Cardiac fibroblast (primary cell): ENCODE measurements around the gene LYPD6B.
A peak's percentile ranks its signal among the peaks of the same experiment; 100 is the strongest.

ENCODE experiments used
- DNase-seq, 2 donors: peaks; one replicate each; pipeline versions ENCODE4 v3.0.0 to v3.0.0-alpha.2; 2010; ENCODE audit warnings: low read depth in 2 of 2
- H3K4me3 ChIP-seq, 2 donors: replicated peaks in 1 of 2; 1 replicate in 1 of 2; 2 replicates in 1 of 2; pipeline ENCODE4 v1.5.1; 2011; ENCODE audit warnings: low read depth in 2 of 2, low read length in 2 of 2, mild to moderate bottlenecking in 2 of 2, moderate library complexity in 1 of 2
- TF ChIP-seq, protein P1 (sequence below): IDR thresholded peaks from one replicate; pipeline ENCODE4 v1.5.1; 2011; ENCODE audit warnings: low read depth, mild to moderate bottlenecking, low read length, inconsistent platforms

LYPD6B gene

DNA sequence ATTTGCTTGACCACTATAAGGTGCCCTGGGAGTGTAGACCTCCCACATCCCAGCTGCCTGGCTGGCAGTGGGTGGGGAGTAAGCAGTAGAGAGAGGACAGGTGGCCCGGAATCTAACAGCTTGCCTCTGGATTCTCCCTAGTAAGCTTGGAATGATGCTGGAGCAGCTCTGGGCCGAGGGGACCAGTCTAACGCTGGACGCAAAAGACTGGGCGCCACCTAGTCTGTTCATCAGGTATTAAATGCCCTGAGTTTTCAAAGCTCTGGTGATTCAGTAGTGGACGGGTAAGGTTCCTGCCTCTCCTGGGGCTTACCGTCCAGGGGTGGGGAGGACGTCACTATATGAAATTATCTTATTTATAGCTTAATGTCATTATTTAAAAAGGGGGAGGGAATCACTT lies 648 bp upstream of the LYPD6B start:
- TF ChIP-seq, protein P1, sequence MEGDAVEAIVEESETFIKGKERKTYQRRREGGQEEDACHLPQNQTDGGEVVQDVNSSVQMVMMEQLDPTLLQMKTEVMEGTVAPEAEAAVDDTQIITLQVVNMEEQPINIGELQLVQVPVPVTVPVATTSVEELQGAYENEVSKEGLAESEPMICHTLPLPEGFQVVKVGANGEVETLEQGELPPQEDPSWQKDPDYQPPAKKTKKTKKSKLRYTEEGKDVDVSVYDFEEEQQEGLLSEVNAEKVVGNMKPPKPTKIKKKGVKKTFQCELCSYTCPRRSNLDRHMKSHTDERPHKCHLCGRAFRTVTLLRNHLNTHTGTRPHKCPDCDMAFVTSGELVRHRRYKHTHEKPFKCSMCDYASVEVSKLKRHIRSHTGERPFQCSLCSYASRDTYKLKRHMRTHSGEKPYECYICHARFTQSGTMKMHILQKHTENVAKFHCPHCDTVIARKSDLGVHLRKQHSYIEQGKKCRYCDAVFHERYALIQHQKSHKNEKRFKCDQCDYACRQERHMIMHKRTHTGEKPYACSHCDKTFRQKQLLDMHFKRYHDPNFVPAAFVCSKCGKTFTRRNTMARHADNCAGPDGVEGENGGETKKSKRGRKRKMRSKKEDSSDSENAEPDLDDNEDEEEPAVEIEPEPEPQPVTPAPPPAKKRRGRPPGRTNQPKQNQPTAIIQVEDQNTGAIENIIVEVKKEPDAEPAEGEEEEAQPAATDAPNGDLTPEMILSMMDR = no peak
- no peak for DNase-seq
- no peak overlapping the region for H3K4me3 ChIP-seq

DNA sequence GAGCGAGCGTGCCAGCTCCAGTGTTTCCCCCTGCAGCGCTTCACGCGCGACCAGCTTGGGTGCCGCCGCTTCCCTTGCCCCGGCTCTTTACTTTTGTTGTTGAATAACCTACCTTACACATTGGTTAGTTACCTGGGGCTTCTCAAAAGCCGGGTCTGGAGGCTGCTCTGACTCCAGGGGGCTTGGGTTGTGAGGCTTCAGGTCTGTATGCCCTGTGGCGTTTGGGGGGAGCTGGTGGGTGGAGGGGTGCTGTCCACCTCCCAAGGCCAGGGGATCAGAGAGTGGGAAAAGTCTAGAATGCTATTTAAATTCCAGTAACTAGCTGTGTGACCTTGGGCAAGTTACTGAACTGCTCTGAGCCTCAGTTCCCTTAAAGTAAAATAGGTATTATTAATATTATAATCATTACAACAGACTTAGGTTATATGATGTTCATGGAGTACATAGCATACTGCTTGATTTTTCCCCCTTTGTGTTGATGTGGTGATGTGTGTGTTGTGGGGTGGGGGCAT lies 770 bp downstream of the LYPD6B start:
- DNase-seq = no peak
- TF ChIP-seq, protein P1 = no peak
- peak overlapping the region in 1 of 2 donors; percentile 26 for H3K4me3 ChIP-seq

DNA sequence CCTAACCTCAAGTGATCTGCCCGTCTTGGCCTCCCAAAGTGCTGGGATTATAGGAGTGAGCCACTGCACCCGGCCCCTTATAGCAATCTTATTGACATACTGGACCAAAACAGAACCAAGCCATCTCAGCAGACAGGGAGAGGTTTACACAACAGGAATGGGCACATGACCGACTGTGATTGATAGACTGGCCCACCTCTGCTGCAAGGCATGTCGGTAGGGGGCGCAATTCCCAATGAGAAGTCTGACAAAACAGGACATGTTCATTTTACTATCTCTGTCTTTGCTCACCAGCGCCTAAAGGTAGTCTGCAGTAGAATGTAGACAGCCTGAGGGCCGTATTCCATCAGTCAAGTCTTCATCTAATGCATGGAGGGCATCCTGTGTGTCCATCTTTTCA lies 2.0 kb downstream of the LYPD6B start:
- H3K4me3 ChIP-seq = no peak overlapping the region
- TF ChIP-seq, protein P1 = no peak
- peak in 1 of 2 donors; percentile 4 for DNase-seq

DNA sequence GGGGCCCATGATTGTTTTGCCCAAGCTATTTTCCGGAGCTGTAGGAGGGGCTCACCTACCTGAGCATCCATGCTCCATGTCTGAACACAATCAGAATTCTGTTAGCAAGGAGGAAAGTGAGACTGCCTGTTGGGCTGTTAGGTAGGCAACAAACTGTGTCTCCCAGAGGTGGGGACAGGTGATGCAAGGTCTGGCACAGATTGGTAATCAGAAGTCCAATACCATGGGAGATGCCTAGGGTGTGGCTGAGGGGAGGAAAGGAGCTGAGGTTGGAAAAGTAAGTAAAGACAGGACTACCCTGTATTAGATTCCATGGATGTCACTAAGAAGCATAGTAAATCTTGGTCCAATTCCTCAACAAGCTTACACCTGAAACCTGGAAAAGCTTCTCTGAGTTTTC lies 3.0 kb downstream of the LYPD6B start:
- TF ChIP-seq, protein P1 = no peak
- H3K4me3 ChIP-seq = no peak overlapping the region
- no peak for DNase-seq

DNA sequence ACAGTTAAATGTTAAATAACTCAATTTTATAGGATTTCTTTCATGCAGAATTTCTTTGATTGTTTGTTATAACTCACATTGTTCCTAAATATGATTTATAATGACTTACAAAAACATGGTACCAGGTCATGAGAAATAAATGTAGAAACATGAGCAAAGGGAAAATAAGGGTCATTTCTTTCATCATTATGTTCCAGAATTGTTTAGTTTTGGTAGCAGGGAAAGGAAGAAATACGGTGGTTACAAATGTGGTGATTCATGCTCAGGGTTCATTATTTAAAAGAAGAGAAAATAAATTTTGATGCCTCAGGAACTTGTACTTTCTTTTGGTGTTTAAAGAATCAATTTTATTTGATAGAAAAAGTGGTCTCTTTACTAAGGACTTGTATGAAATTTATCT lies 4.4 kb downstream of the LYPD6B start:
- TF ChIP-seq, protein P1 = no peak
- DNase-seq = no peak

DNA sequence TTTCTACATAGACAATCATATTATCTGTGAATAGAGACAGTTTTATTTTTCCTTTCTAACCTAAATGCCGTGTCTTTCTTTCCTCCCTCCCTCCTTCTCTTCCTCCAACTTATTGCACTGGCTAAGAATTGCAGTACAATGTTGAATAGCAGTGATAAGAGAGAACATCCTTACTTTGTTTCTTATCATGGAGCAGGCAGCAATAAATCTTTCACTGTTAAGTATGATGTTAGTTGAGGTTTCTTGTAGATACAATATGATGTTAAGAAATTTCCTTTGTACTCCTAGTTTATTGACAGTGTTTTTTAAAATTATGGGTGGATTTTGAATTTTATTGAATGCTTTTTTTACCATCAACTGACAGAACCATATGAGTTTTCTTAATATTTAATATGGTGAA lies 6.0 kb downstream of the LYPD6B start:
- no peak for DNase-seq
- no peak overlapping the region for H3K4me3 ChIP-seq

More for the DNA sequence above, 4.4 kb downstream of the LYPD6B start:
- H3K4me3 ChIP-seq = no peak overlapping the region

More for the DNA sequence above, 6.0 kb downstream of the LYPD6B start:
- TF ChIP-seq, protein P1 = no peak
